ENCODE data around the gene EFCAB5. TPM values are rescaled to one million over a fixed set of nuclear protein-coding genes. Genes with fewer than 3 reads are reported as not detected.
"Not testable (repeated sequence)": the region's sequence is repeated elsewhere in the genome, so short reads cannot be mapped to it uniquely, and the experiment has no call there.

EFCAB5 gene
- total and polyA plus RNA-seq, 2 donors from 2014 or later, result 1.4 TPM; not detected in 1

DNA sequence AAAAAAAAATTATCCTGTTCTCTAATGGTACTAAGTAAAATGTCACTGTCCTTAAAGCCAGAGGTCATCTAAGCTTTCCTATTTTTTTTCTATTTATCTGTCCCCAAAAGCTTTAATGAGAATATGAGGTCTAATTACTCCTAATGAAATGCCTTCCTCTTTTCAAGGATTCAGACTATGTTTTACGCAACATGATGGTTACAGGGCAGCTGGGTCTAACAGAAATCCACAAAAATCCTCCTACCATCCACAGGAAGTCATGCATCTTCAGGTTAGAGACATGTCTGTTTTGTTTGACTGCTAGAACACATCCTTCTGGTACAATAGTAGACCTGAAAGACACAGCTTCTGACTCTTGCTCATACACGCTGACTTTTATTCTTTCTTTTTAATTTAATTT lies 145.5 kb downstream of the EFCAB5 start:
- no peaks in the 10 kb centered on the region for H3K27me3 ChIP-seq (ENCODE audit: control insufficient read depth, insufficient read depth, low read length)
- peaks cover 0 to 2% (median 0%) of the 10 kb centered on the region in 3 donors for H3K4me1 ChIP-seq (ENCODE audit: control insufficient read depth in 2 of 3, insufficient read depth in 2 of 3, low read depth in 1 of 3, low read length in 3 of 3)
- FAIRE-seq, result no peak
- no peak for DNase-seq
- H3K9ac ChIP-seq (ENCODE audit: low read length in 3 of 3), result no peak overlapping the region
- H3K27ac ChIP-seq (ENCODE audit: low read depth in 2 of 2, low read length in 2 of 2), result no peak overlapping the region
- no peaks in the 10 kb centered on the region for H3K36me3 ChIP-seq (ENCODE audit: control insufficient read depth in 2 of 3, insufficient read depth in 3 of 3, low read length in 3 of 3)
- TF ChIP-seq, protein P1, sequence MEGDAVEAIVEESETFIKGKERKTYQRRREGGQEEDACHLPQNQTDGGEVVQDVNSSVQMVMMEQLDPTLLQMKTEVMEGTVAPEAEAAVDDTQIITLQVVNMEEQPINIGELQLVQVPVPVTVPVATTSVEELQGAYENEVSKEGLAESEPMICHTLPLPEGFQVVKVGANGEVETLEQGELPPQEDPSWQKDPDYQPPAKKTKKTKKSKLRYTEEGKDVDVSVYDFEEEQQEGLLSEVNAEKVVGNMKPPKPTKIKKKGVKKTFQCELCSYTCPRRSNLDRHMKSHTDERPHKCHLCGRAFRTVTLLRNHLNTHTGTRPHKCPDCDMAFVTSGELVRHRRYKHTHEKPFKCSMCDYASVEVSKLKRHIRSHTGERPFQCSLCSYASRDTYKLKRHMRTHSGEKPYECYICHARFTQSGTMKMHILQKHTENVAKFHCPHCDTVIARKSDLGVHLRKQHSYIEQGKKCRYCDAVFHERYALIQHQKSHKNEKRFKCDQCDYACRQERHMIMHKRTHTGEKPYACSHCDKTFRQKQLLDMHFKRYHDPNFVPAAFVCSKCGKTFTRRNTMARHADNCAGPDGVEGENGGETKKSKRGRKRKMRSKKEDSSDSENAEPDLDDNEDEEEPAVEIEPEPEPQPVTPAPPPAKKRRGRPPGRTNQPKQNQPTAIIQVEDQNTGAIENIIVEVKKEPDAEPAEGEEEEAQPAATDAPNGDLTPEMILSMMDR (IDR thresholded peaks at IDR 0.05; ENCODE audit: borderline replicate concordance, extremely low read depth, insufficient read depth), result no peak
- intact Hi-C loops (cut with DNase I), result no loop called here
- no peaks in the 10 kb centered on the region for H3K9me3 ChIP-seq (ENCODE audit: control insufficient read depth in 2 of 3, insufficient read depth in 1 of 3, low read length in 3 of 3)
- H3K4me3 ChIP-seq (ENCODE audit: low read length in 3 of 3), result no peak overlapping the region

DNA sequence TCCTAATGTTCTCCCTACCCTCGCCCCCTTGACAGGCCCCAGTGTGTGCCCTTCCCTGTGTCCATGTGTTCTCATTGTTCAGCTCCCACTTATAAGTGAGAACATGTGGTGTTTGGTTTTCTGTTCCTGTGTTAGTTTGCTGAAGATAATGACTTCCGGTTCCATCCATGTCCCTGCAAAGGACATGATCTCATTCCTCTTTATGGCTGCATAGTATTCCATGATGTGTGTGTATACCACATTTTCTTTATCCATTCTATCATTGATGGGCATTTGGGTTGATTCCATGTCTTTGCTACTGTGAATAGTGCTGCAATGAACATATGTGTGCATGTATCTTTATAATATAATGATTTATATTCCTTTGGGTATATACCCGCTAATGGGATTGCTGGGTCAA lies 146.0 kb downstream of the EFCAB5 start:
- H3K9ac ChIP-seq (ENCODE audit: low read length in 3 of 3); FAIRE-seq; H3K27me3 ChIP-seq (ENCODE audit: control insufficient read depth, insufficient read depth, low read length); H3K9me3 ChIP-seq (ENCODE audit: control insufficient read depth in 2 of 3, insufficient read depth in 1 of 3, low read length in 3 of 3); DNase-seq; H3K36me3 ChIP-seq (ENCODE audit: control insufficient read depth in 2 of 3, insufficient read depth in 3 of 3, low read length in 3 of 3); H3K27ac ChIP-seq (ENCODE audit: low read depth in 2 of 2, low read length in 2 of 2); H3K4me1 ChIP-seq (ENCODE audit: control insufficient read depth in 2 of 3, insufficient read depth in 2 of 3, low read depth in 1 of 3, low read length in 3 of 3); H3K4me3 ChIP-seq (ENCODE audit: low read length in 3 of 3); intact Hi-C loops (cut with DNase I): not testable (repeated sequence)

DNA sequence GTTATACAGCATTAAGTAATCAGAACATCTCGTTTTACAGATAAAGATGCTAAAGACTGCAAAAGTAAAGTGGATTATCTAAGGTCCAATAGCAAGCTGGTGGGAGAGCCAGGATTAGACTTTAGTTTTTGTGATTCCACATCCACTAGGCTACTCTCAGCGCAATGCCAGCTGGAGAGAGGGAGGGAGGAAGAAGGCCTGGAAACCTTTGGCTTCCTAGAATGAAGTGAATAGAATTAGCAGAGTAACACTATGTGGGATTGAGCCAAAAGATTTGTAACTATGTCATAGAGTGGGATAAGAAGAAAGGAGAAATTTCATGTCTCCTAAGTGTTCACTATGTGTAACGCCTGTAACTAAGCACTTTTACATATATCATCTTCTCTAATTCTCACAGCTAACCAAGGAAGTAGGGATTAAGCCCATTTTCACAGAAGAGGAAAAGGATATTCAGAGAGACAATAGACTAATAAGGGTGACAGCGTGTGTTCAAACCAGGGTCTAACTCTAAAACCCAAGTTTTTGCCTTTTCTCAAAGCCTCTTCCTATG lies 149.8 kb downstream of the EFCAB5 start:
- TF ChIP-seq, protein P1 (IDR thresholded peaks at IDR 0.05; ENCODE audit: borderline replicate concordance, extremely low read depth, insufficient read depth), result no peak
- FAIRE-seq (no peak), DNase-seq (no peak)
- intact Hi-C loops (cut with DNase I), result no loop called here
- Histone ChIP-seq H3K27me3 (ENCODE audit: control insufficient read depth, insufficient read depth, low read length) (no peaks in the 10 kb centered on the region), H3K9me3 (ENCODE audit: control insufficient read depth in 2 of 3, insufficient read depth in 1 of 3, low read length in 3 of 3) (no peaks in the 10 kb centered on the region), H3K9ac (ENCODE audit: low read length in 3 of 3) (no peak overlapping the region), H3K4me1 (ENCODE audit: control insufficient read depth in 2 of 3, insufficient read depth in 2 of 3, low read depth in 1 of 3, low read length in 3 of 3) (no peaks in the 10 kb centered on the region), H3K36me3 (ENCODE audit: control insufficient read depth in 2 of 3, insufficient read depth in 3 of 3, low read length in 3 of 3) (no peaks in the 10 kb centered on the region), H3K27ac (ENCODE audit: low read depth in 2 of 2, low read length in 2 of 2) (no peak overlapping the region), H3K4me3 (ENCODE audit: low read length in 3 of 3) (no peak overlapping the region)

DNA sequence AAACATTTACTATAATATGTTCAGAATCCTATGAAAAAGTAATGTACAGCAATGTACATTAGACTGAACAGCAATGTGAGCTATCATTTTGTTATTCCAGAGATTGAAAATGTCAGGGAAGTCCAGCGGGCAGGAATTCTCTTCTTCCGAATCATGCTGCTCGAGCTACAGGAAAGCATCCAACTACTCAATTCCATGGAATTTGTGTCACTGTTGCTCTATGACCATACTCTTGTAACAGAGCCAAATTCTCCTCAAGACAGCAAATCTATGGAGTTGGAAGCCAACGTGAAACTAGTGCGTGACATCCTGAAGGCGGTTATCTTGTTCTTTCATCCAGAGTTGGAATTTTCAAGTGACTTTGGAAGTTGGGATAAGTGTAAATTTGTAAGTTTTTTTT lies 150.3 kb downstream of the EFCAB5 start:
- Histone ChIP-seq H3K27ac (ENCODE audit: low read depth in 2 of 2, low read length in 2 of 2) (no peak overlapping the region), H3K9ac (ENCODE audit: low read length in 3 of 3) (no peak overlapping the region), H3K27me3 (ENCODE audit: control insufficient read depth, insufficient read depth, low read length) (no peaks in the 10 kb centered on the region), H3K36me3 (ENCODE audit: control insufficient read depth in 2 of 3, insufficient read depth in 3 of 3, low read length in 3 of 3) (no peaks in the 10 kb centered on the region), H3K4me1 (ENCODE audit: control insufficient read depth in 2 of 3, insufficient read depth in 2 of 3, low read depth in 1 of 3, low read length in 3 of 3) (no peaks in the 10 kb centered on the region), H3K4me3 (ENCODE audit: low read length in 3 of 3) (no peak overlapping the region), H3K9me3 (ENCODE audit: control insufficient read depth in 2 of 3, insufficient read depth in 1 of 3, low read length in 3 of 3) (no peaks in the 10 kb centered on the region)
- FAIRE-seq (no peak), DNase-seq (no peak)
- TF ChIP-seq, protein P1 (IDR thresholded peaks at IDR 0.05; ENCODE audit: borderline replicate concordance, extremely low read depth, insufficient read depth), result no peak
- intact Hi-C loops (cut with DNase I), result no loop called here
